HepG2 (cell line): ENCODE measurements around the gene PSMD5. TPM values are rescaled to one million over a fixed set of nuclear protein-coding genes. Genes with fewer than 3 reads are reported as not detected.
A peak's percentile ranks its signal among the peaks of the same experiment; 100 is the strongest.

Experiments used
- CBX2 ChIP-seq, 2 experiments: fragments of 200-600 bp in 1 of 2; sonication (generic); formaldehyde crosslinking in 1 of 2; IDR thresholded peaks; 2 replicates each; pipeline versions ENCODE4 v1.7.0 to v1.8.1; 2018 to 2022; ENCODE audit warnings: low read depth in 2 of 2, low read length in 1 of 2, mild to moderate bottlenecking in 1 of 2, missing genetic modification reagents in 1 of 2
- DR1 ChIP-seq: sonication (generic); formaldehyde crosslinking; IDR thresholded peaks from 2 replicates; pipeline ENCODE4 v1.8.0; 2021; ENCODE audit warnings: mild to moderate bottlenecking, missing genetic modification reagents, inconsistent platforms
- MED1 ChIP-seq: sonication (generic); formaldehyde crosslinking; IDR thresholded peaks from 2 replicates; pipeline ENCODE4 v1.4.0; 2020; ENCODE audit warnings: missing genetic modification reagents
- NCOA1 ChIP-seq: sonication (generic); formaldehyde crosslinking; IDR thresholded peaks from 2 replicates; pipeline ENCODE4 v1.9.0; 2021; ENCODE audit warnings: missing genetic modification reagents
- NFKBIZ ChIP-seq: IDR thresholded peaks from 2 replicates; pipeline ENCODE4 v1.6.1; 2018; ENCODE audit warnings: missing genetic modification reagents, missing compliant biosample characterization
- NKX3-1 ChIP-seq: sonication (generic); formaldehyde crosslinking; IDR thresholded peaks from 2 replicates; pipeline ENCODE4 v1.5.0; 2020; ENCODE audit warnings: missing genetic modification reagents
- PHF5A ChIP-seq: IDR thresholded peaks from one replicate; pipeline ENCODE4 v1.6.1; 2018; ENCODE audit warnings: low read depth, missing genetic modification reagents; ENCODE audit not compliant: unreplicated experiment
- PITX1 ChIP-seq: sonication (generic); formaldehyde crosslinking; IDR thresholded peaks from 2 replicates; pipeline ENCODE4 v1.5.1; 2020; ENCODE audit warnings: mild to moderate bottlenecking, missing genetic modification reagents
- SKI ChIP-seq: fragments of 450-650 bp; IDR thresholded peaks from one replicate; pipeline ENCODE4 v1.6.1; 2018; ENCODE audit warnings: mild to moderate bottlenecking; ENCODE audit not compliant: partially characterized antibody
- SMC3 ChIP-seq: IDR thresholded peaks from 2 replicates; pipeline ENCODE4 v1.6.1; 2011; ENCODE audit warnings: low read length, improper control_type of control experiment
- SP1 ChIP-seq, 2 experiments: fragments of 450-650 bp in 1 of 2; sonication (generic) in 1 of 2; formaldehyde crosslinking in 1 of 2; IDR thresholded peaks; 2 replicates each; pipeline versions ENCODE4 v1.4.0 to v1.6.1; 2016 to 2020; ENCODE audit warnings: missing genetic modification reagents in 1 of 2
- STAT5B ChIP-seq: sonication (generic); formaldehyde crosslinking; IDR thresholded peaks from 2 replicates; pipeline ENCODE4 v1.4.0; 2020; ENCODE audit warnings: missing genetic modification reagents
- SUZ12 ChIP-seq: fragments of 150-350 bp; IDR thresholded peaks from 2 replicates; pipeline ENCODE4 v1.6.1; 2014; ENCODE audit warnings: low read depth, low read length
- TBX2 ChIP-seq: sonication (generic); formaldehyde crosslinking; IDR thresholded peaks from 2 replicates; pipeline ENCODE4 v1.5.0; 2020; ENCODE audit warnings: missing genetic modification reagents, mild to moderate bottlenecking, borderline replicate concordance
- TOPORS ChIP-seq: sonication (generic); formaldehyde crosslinking; IDR thresholded peaks from 2 replicates; pipeline ENCODE4 v1.8.0; 2023; ENCODE audit warnings: mild to moderate bottlenecking, missing genetic modification reagents
- ZNF256 ChIP-seq: sonication (generic); formaldehyde crosslinking; conservative IDR thresholded peaks from 2 replicates; pipeline ENCODE4 v1.4.0; 2020; ENCODE audit warnings: missing genetic modification reagents
- ZNF670 ChIP-seq: sonication (generic); formaldehyde crosslinking; IDR thresholded peaks from 2 replicates; pipeline ENCODE4 v1.8.0; 2022; ENCODE audit warnings: mild to moderate bottlenecking, missing genetic modification reagents, borderline replicate concordance
- ZNF777 ChIP-seq: sonication (generic); formaldehyde crosslinking; IDR thresholded peaks from 2 replicates; pipeline ENCODE4 v1.4.0; 2020; ENCODE audit warnings: missing genetic modification reagents
- ZSCAN12 ChIP-seq: sonication (generic); formaldehyde crosslinking; IDR thresholded peaks from 2 replicates; pipeline ENCODE4 v1.9.0; 2021; ENCODE audit warnings: mild to moderate bottlenecking, missing genetic modification reagents
- ZSCAN20 ChIP-seq: sonication (generic); formaldehyde crosslinking; IDR thresholded peaks from 2 replicates; pipeline ENCODE4 v1.4.0; 2020; ENCODE audit warnings: missing genetic modification reagents, mild to moderate bottlenecking, borderline replicate concordance
- polyA plus RNA-seq, 8 experiments: library from polyadenylated mRNA; depleted of rRNA in 3 of 8; stranded (reverse) in 7 of 8; unstranded in 1 of 8; fragments of >200 nt; fragmentation: Illumina TruSeq in 4 of 8; extraction: Trizol in 4 of 8; gene quantifications; 2 replicates each; pipeline versions ENCODE4 v1.2.1 to v1.2.3, GENCODE V29; 2011 to 2016; ENCODE audit warnings: low read depth in 4 of 8, missing spikeins in 1 of 8, mixed read lengths in 1 of 8; ENCODE audit not compliant: insufficient read depth in 1 of 8
- total RNA-seq, 5 experiments: library from RNA; depleted of rRNA; stranded (reverse); fragments of >200 nt; fragmentation: Illumina TruSeq; extraction: Trizol; gene quantifications; 2 replicates each; pipeline ENCODE4 v1.2.3, GENCODE V29; 2016; ENCODE audit warnings: low read depth in 1 of 5
- TF ChIP-seq, protein P1 (sequence below): IDR thresholded peaks from 2 replicates; pipeline ENCODE4 v1.6.1; 2016; ENCODE audit warnings: low read depth
- TF ChIP-seq, protein P2 (sequence below): sonication (generic); formaldehyde crosslinking; IDR thresholded peaks from 2 replicates; pipeline ENCODE4 v1.4.0; 2020; ENCODE audit warnings: missing genetic modification reagents
- TF ChIP-seq, protein P3 (sequence below): IDR thresholded peaks from 2 replicates; pipeline ENCODE4 v1.6.1; 2012; ENCODE audit warnings: low read depth, low read length, improper control_type of control experiment
- TF ChIP-seq, protein P4 (sequence below): sonication (generic); formaldehyde crosslinking; IDR thresholded peaks from 2 replicates; pipeline ENCODE4 v1.5.0; 2020; ENCODE audit warnings: missing genetic modification reagents

Gene PSMD5
- total and polyA plus RNA-seq, 2 of the 13 experiments (the other 11 are each of a cell fraction or from before 2014, with no cell fraction given), result 12.7 to 18.1 TPM

DNA sequence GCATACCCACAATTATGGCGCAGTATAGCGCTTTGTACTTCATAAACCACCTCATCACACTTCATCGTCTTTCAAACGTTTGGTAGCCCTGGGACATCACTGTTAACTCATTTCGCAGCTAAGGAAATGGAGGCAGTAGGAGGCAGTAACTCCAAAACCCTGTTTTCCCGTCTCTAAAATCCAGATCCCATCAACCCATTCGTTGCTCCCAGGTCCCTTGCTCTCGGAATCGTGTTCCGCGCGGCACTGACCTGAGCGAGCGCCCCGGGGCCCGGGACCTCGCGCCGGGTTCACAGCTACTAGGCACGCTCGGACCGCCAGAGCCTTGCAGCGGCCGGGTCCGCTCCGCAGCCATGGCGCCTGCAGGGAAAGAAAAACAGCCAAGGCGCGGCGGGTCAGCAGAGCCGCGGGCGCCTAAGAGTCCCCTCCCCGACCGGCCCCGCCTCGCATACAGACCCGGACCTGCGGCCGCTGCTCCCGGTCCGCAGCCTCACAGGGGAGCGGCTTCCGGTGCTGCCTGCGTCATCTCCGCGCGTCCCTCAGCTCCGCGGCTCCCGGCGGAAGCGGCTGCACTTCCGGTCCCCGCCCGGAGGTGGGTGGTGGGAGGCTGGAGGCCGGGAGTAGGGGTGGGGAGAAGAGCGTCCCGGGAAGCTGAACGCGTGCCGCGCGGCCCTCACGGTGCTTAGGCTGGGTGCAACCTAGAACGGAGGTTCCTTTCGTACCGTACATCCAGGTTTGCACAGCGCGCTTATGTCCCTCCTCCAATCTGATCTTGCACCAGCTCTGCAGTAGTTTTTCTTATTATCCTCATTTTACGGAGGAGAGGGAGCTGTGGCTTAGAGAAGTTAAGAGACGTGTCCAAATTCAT is 49.6 kb downstream of the PSMD5 start, which contains the start of gene FBXW2 (continued):
- TF ChIP-seq, protein P1, sequence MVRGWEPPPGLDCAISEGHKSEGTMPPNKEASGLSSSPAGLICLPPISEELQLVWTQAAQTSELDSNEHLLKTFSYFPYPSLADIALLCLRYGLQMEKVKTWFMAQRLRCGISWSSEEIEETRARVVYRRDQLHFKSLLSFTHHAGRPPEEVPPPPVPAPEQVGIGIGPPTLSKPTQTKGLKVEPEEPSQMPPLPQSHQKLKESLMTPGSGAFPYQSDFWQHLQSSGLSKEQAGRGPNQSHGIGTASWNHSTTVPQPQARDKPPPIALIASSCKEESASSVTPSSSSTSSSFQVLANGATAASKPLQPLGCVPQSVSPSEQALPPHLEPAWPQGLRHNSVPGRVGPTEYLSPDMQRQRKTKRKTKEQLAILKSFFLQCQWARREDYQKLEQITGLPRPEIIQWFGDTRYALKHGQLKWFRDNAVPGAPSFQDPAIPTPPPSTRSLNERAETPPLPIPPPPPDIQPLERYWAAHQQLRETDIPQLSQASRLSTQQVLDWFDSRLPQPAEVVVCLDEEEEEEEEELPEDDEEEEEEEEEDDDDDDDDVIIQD (CRISPR knock-in tag), result peak; percentile 59; the same call in 1 of the 2 replicates
- TF ChIP-seq ZNF670, result peak; percentile 35; the same call in 1 of the 2 replicates
- TF ChIP-seq STAT5B (CRISPR knock-in tag), result 0 out of 2 replicates have a peak, but pooled peaks have one; percentile 47
- TF ChIP-seq SKI, result no peak
- TF ChIP-seq, protein P2, sequence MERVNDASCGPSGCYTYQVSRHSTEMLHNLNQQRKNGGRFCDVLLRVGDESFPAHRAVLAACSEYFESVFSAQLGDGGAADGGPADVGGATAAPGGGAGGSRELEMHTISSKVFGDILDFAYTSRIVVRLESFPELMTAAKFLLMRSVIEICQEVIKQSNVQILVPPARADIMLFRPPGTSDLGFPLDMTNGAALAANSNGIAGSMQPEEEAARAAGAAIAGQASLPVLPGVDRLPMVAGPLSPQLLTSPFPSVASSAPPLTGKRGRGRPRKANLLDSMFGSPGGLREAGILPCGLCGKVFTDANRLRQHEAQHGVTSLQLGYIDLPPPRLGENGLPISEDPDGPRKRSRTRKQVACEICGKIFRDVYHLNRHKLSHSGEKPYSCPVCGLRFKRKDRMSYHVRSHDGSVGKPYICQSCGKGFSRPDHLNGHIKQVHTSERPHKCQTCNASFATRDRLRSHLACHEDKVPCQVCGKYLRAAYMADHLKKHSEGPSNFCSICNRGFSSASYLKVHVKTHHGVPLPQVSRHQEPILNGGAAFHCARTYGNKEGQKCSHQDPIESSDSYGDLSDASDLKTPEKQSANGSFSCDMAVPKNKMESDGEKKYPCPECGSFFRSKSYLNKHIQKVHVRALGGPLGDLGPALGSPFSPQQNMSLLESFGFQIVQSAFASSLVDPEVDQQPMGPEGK (CRISPR knock-in tag), result peak; percentile 88
- TF ChIP-seq ZSCAN12 (CRISPR knock-in tag), result peak; percentile 81; the same call in 1 of the 2 replicates
- peak; percentile 73; the same call in 1 of the 2 replicates for TF ChIP-seq TOPORS (CRISPR knock-in tag)
- TF ChIP-seq PITX1 (CRISPR knock-in tag), result peak; percentile 65; the same call in 1 of the 2 replicates
- TF ChIP-seq NCOA1 (CRISPR knock-in tag), result no peak
- TF ChIP-seq NKX3-1 (CRISPR knock-in tag), result peak; percentile 87; the same call in 1 of the 2 replicates
- TF ChIP-seq CBX2 (IDR thresholded peaks at IDR 0.05; ENCODE audit: low read depth, low read length), result no peak
- no peak for TF ChIP-seq CBX2 (CRISPR knock-in tag; IDR thresholded peaks at IDR 0.05; ENCODE audit: low read depth)
- TF ChIP-seq NFKBIZ, result peak; percentile 83; the same call in 1 of the 2 replicates
- TF ChIP-seq ZSCAN20 (CRISPR knock-in tag), result peak; percentile 91
- TF ChIP-seq PHF5A (CRISPR knock-in tag), result peak; percentile 79
- no peak; the same call in 1 of the 2 replicates for TF ChIP-seq SMC3
- TF ChIP-seq TBX2 (CRISPR knock-in tag), result peak; percentile 86
- TF ChIP-seq SP1 (IDR thresholded peaks at IDR 0.05), result no peak
- TF ChIP-seq SP1 (CRISPR knock-in tag; IDR thresholded peaks at IDR 0.05), result peak; percentile 80
- TF ChIP-seq ZNF256, result peak; percentile 42; the same call in 1 of the 2 replicates
- TF ChIP-seq SUZ12, result no peak
- peak; percentile 59 for TF ChIP-seq ZNF777 (CRISPR knock-in tag)
- TF ChIP-seq, protein P3, sequence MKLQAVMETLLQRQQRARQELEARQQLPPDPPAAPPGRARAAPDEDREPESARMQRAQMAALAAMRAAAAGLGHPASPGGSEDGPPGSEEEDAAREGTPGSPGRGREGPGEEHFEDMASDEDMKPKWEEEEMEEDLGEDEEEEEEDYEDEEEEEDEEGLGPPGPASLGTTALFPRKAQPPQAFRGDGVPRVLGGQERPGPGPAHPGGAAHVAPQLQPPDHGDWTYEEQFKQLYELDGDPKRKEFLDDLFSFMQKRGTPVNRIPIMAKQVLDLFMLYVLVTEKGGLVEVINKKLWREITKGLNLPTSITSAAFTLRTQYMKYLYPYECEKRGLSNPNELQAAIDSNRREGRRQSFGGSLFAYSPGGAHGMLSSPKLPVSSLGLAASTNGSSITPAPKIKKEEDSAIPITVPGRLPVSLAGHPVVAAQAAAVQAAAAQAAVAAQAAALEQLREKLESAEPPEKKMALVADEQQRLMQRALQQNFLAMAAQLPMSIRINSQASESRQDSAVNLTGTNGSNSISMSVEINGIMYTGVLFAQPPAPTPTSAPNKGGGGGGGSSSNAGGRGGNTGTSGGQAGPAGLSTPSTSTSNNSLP, result no peak
- TF ChIP-seq, protein P4, sequence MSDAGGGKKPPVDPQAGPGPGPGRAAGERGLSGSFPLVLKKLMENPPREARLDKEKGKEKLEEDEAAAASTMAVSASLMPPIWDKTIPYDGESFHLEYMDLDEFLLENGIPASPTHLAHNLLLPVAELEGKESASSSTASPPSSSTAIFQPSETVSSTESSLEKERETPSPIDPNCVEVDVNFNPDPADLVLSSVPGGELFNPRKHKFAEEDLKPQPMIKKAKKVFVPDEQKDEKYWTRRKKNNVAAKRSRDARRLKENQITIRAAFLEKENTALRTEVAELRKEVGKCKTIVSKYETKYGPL (CRISPR knock-in tag), result no peak
- TF ChIP-seq DR1 (CRISPR knock-in tag), result peak; percentile 90
- TF ChIP-seq MED1 (CRISPR knock-in tag), result peak; percentile 88
